SK-N-SH (cell line): ENCODE data around the gene ALDH18A1.

ENCODE experiments used
- GATA2 ChIP-seq: sonication (generic); formaldehyde crosslinking; IDR thresholded peaks from 2 replicates; pipeline ENCODE4 v1.5.0; 2020; ENCODE audit warnings: mild to moderate bottlenecking, missing genetic modification reagents
- POLR2AphosphoS5 ChIP-seq: IDR thresholded peaks from 2 replicates; pipeline ENCODE4 v1.6.1; 2012; ENCODE audit warnings: low read depth, low read length
- SIN3A ChIP-seq: IDR thresholded peaks from 2 replicates; pipeline ENCODE4 v1.6.1; 2012; ENCODE audit warnings: low read depth, mild to moderate bottlenecking, low read length, moderate library complexity, borderline replicate concordance
- TEAD4 ChIP-seq: IDR thresholded peaks from 2 replicates; pipeline ENCODE4 v1.4.0; 2012; ENCODE audit warnings: mild to moderate bottlenecking, borderline replicate concordance; ENCODE audit not compliant: insufficient read depth
- YY1 ChIP-seq: IDR thresholded peaks from 2 replicates; pipeline ENCODE4 v1.4.0; 2012; ENCODE audit warnings: low read depth, mild to moderate bottlenecking
- TF ChIP-seq, protein P1 (sequence below): fragments of 200-600 bp; sonication (generic); IDR thresholded peaks from 2 replicates; pipeline ENCODE4 v1.6.1; 2017; ENCODE audit warnings: antibody characterized with exemption, mild to moderate bottlenecking, moderate library complexity
- TF ChIP-seq, protein P2 (sequence below): IDR thresholded peaks from 2 replicates; pipeline ENCODE4 v1.4.0; 2012; ENCODE audit warnings: low read depth, borderline replicate concordance
- TF ChIP-seq, protein P3 (sequence below): IDR thresholded peaks from 2 replicates; pipeline ENCODE4 v1.4.0; 2012; ENCODE audit warnings: low read depth

DNA sequence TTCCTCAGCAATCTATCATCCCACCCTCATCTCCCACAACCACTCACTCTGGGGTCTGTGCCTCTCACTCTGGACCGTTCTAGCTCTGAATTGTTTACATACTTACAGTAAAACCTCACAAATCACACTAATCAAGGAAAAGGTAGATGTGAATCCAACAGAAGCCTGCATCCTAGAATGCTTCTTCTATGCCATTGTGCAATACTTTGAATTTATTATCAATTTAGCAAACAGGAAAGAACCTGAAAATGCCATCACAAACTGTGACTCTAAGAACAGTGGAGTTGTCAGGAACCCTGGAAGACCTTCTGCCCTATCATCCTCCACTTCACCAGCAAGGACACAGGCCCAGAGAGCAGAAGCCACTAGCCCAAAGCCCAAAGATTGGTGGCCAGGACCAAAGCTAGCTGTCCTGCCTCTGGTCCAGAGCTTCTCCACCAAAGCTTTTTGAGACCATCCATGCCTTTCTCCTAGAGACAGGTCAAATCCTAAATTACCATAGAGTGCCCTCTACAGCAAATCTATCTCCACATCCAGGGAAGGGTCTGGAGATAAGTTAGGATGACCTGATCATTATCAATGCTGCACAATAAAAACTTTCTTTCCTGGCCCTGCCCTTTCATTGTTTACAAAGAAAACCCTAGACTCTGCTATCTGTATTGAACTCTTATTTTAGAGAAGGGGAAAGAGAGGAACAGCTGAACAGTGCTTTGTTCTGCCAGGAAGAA lies 97.8 kb downstream of the ALDH18A1 start:
- TF ChIP-seq, protein P1, sequence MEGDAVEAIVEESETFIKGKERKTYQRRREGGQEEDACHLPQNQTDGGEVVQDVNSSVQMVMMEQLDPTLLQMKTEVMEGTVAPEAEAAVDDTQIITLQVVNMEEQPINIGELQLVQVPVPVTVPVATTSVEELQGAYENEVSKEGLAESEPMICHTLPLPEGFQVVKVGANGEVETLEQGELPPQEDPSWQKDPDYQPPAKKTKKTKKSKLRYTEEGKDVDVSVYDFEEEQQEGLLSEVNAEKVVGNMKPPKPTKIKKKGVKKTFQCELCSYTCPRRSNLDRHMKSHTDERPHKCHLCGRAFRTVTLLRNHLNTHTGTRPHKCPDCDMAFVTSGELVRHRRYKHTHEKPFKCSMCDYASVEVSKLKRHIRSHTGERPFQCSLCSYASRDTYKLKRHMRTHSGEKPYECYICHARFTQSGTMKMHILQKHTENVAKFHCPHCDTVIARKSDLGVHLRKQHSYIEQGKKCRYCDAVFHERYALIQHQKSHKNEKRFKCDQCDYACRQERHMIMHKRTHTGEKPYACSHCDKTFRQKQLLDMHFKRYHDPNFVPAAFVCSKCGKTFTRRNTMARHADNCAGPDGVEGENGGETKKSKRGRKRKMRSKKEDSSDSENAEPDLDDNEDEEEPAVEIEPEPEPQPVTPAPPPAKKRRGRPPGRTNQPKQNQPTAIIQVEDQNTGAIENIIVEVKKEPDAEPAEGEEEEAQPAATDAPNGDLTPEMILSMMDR = no peak
- TF ChIP-seq YY1 (no peak), TEAD4 (no peak), POLR2AphosphoS5 (no peak), SIN3A (no peak), GATA2 (CRISPR knock-in tag) (no peak)
- TF ChIP-seq, protein P2, sequence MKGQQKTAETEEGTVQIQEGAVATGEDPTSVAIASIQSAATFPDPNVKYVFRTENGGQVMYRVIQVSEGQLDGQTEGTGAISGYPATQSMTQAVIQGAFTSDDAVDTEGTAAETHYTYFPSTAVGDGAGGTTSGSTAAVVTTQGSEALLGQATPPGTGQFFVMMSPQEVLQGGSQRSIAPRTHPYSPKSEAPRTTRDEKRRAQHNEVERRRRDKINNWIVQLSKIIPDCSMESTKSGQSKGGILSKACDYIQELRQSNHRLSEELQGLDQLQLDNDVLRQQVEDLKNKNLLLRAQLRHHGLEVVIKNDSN = no peak
- TF ChIP-seq, protein P3, sequence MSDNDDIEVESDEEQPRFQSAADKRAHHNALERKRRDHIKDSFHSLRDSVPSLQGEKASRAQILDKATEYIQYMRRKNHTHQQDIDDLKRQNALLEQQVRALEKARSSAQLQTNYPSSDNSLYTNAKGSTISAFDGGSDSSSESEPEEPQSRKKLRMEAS = no peak
